ENCODE measurements around the gene OTOP3. TPM values are rescaled to one million over a fixed set of nuclear protein-coding genes. Genes with fewer than 3 reads are reported as not detected.
"Not testable (repeated sequence)": the region's sequence is repeated elsewhere in the genome, so short reads cannot be mapped to it uniquely, and the experiment has no call there.

Gene OTOP3
- total and polyA plus RNA-seq, 2 donors (not counting 1 experiment from before 2014, with no cell fraction given), result not detected

GRCh38 chr17:74981318-74981978, 45.8 kb downstream of the OTOP3 start:
- H3K9ac ChIP-seq (ENCODE audit: insufficient read depth, low read length), result no peak overlapping the region
- peak overlapping the region; percentile 99 for H3K4me2 ChIP-seq (ENCODE audit: extremely low read depth, insufficient read depth, low read length)
- H3K9me3 ChIP-seq (ENCODE audit: control insufficient read depth, insufficient read depth, low read depth, low read length), result no peaks in the 10 kb centered on the region
- peak overlapping the region; percentile 63 for H3K27ac ChIP-seq (ENCODE audit: insufficient read depth, low read length)
- H3K4me1 ChIP-seq (ENCODE audit: control insufficient read depth, extremely low read depth, insufficient read depth, low read length), result peaks cover 10% of the 10 kb centered on the region
- DNase-seq (ENCODE audit: low read depth in 2 of 2), result no peak
- no peaks in the 10 kb centered on the region for H4K20me1 ChIP-seq (ENCODE audit: control insufficient read depth, extremely low read depth, insufficient read depth, low read length)
- TF ChIP-seq CTCF (conservative IDR thresholded peaks at IDR 0.05 in 1 of 2, IDR thresholded peaks at IDR 0.05 in 1 of 2; ENCODE audit: low read depth in 1 of 2, low read length in 2 of 2), result no peak
- no peak for TF ChIP-seq EZH2 (IDR thresholded peaks at IDR 0.05; ENCODE audit: low read length, missing control alignments)
- peak overlapping the region; percentile 66 to 77 (median 72) for H3K4me3 ChIP-seq (replicated peaks in 1 of 4; ENCODE audit: control extremely low read depth in 1 of 4, insufficient read depth in 1 of 4, low read depth in 3 of 4, low read length in 4 of 4)
- peak overlapping the region; percentile 95 for H2AFZ ChIP-seq (ENCODE audit: low read length)
- no peaks in the 10 kb centered on the region for H3K36me3 ChIP-seq (ENCODE audit: control insufficient read depth, insufficient read depth, low read length)
- no peaks in the 10 kb centered on the region for H3K79me2 ChIP-seq (ENCODE audit: control insufficient read depth, insufficient read depth, low read length)
- peaks cover 4% of the 10 kb centered on the region for H3K27me3 ChIP-seq (ENCODE audit: control insufficient read depth, insufficient read depth, low read length)

GRCh38 chr17:74981979-74982662, 46.4 kb downstream of the OTOP3 start:
- H3K9me3 ChIP-seq (ENCODE audit: control insufficient read depth, insufficient read depth, low read depth, low read length), result no peaks in the 10 kb centered on the region
- H3K27me3 ChIP-seq (ENCODE audit: control insufficient read depth, insufficient read depth, low read length), result peaks cover 4% of the 10 kb centered on the region
- H3K79me2 ChIP-seq (ENCODE audit: control insufficient read depth, insufficient read depth, low read length), result no peaks in the 10 kb centered on the region
- H3K4me2 ChIP-seq (ENCODE audit: extremely low read depth, insufficient read depth, low read length), result peak overlapping the region; percentile 99
- H3K27ac ChIP-seq (ENCODE audit: insufficient read depth, low read length), result peak overlapping the region; percentile 63
- no peaks in the 10 kb centered on the region for H3K36me3 ChIP-seq (ENCODE audit: control insufficient read depth, insufficient read depth, low read length)
- peak overlapping the region; percentile 95 for H2AFZ ChIP-seq (ENCODE audit: low read length)
- H4K20me1 ChIP-seq (ENCODE audit: control insufficient read depth, extremely low read depth, insufficient read depth, low read length), result no peaks in the 10 kb centered on the region
- TF ChIP-seq CTCF (conservative IDR thresholded peaks at IDR 0.05 in 1 of 2, IDR thresholded peaks at IDR 0.05 in 1 of 2; ENCODE audit: low read depth in 1 of 2, low read length in 2 of 2) (peak in 1 of 2 donors; percentile 6), EZH2 (IDR thresholded peaks at IDR 0.05; ENCODE audit: low read length, missing control alignments) (no peak)
- peak overlapping the region; percentile 72 for H3K9ac ChIP-seq (ENCODE audit: insufficient read depth, low read length)
- peak overlapping the region; percentile 66 to 77 (median 72) for H3K4me3 ChIP-seq (replicated peaks in 1 of 4; ENCODE audit: control extremely low read depth in 1 of 4, insufficient read depth in 1 of 4, low read depth in 3 of 4, low read length in 4 of 4)
- peaks cover 10% of the 10 kb centered on the region for H3K4me1 ChIP-seq (ENCODE audit: control insufficient read depth, extremely low read depth, insufficient read depth, low read length)
- peak; percentile 42 to 50 for DNase-seq (ENCODE audit: low read depth in 2 of 2)

- not testable (repeated sequence) for H4K20me1 ChIP-seq (ENCODE audit: control insufficient read depth, extremely low read depth, insufficient read depth, low read length); DNase-seq (ENCODE audit: low read depth in 2 of 2); H3K36me3 ChIP-seq (ENCODE audit: control insufficient read depth, insufficient read depth, low read length); H3K9me3 ChIP-seq (ENCODE audit: control insufficient read depth, insufficient read depth, low read depth, low read length); H3K4me1 ChIP-seq (ENCODE audit: control insufficient read depth, extremely low read depth, insufficient read depth, low read length); H3K27me3 ChIP-seq (ENCODE audit: control insufficient read depth, insufficient read depth, low read length); H3K79me2 ChIP-seq (ENCODE audit: control insufficient read depth, insufficient read depth, low read length)
- peak overlapping the region; percentile 66 to 77 (median 72) for H3K4me3 ChIP-seq (replicated peaks in 1 of 4; ENCODE audit: control extremely low read depth in 1 of 4, insufficient read depth in 1 of 4, low read depth in 3 of 4, low read length in 4 of 4)
- H2AFZ ChIP-seq (ENCODE audit: low read length), result peak overlapping the region; percentile 95
- H3K9ac ChIP-seq (ENCODE audit: insufficient read depth, low read length), result peak overlapping the region; percentile 72
- peak overlapping the region; percentile 63 for H3K27ac ChIP-seq (ENCODE audit: insufficient read depth, low read length)
- H3K4me2 ChIP-seq (ENCODE audit: extremely low read depth, insufficient read depth, low read length), result peak overlapping the region; percentile 99
Measured at GRCh38 chr17:74982663-74983313, 47.1 kb downstream of the OTOP3 start.
